HepG2 (cell line): ENCODE measurements around the gene BRAP. TPM values are rescaled to one million over a fixed set of nuclear protein-coding genes. Genes with fewer than 3 reads are reported as not detected.

Experiments used
- ARID2 ChIP-seq: sonication (generic); formaldehyde crosslinking; IDR thresholded peaks from 2 replicates; pipeline ENCODE4 v1.8.1; 2022; ENCODE audit warnings: mild to moderate bottlenecking, missing genetic modification reagents, borderline replicate concordance
- ELF1 ChIP-seq: sonication (generic); formaldehyde crosslinking; IDR thresholded peaks from 2 replicates; pipeline ENCODE4 v1.4.0; 2020; ENCODE audit warnings: missing genetic modification reagents
- GLMP ChIP-seq: sonication (generic); formaldehyde crosslinking; IDR thresholded peaks from 2 replicates; pipeline ENCODE4 v1.9.0; 2021; ENCODE audit warnings: missing genetic modification reagents, mild to moderate bottlenecking, borderline replicate concordance
- HCFC1 ChIP-seq: fragments of 150-350 bp; IDR thresholded peaks from 2 replicates; pipeline ENCODE4 v1.6.1; 2014; ENCODE audit warnings: low read depth, low read length
- HDAC2 ChIP-seq: sonication (generic); formaldehyde crosslinking; IDR thresholded peaks from 2 replicates; pipeline ENCODE4 v1.4.0; 2020; ENCODE audit warnings: missing genetic modification reagents
- HNRNPK ChIP-seq: fragments of 200-400 bp; formaldehyde crosslinking; IDR thresholded peaks from 2 replicates; pipeline ENCODE4 v1.6.1; 2018; ENCODE audit warnings: low read length, low read depth, moderate library complexity, mild to moderate bottlenecking; ENCODE audit not compliant: poor library complexity, severe bottlenecking
- NCOA2 ChIP-seq: sonication (generic); formaldehyde crosslinking; IDR thresholded peaks from 2 replicates; pipeline ENCODE4 v1.8.0; 2022; ENCODE audit warnings: inconsistent platforms
- NFE2 ChIP-seq: sonication (generic); formaldehyde crosslinking; IDR thresholded peaks from 2 replicates; pipeline ENCODE4 v1.4.0; 2020; ENCODE audit warnings: missing genetic modification reagents
- PHB2 ChIP-seq: fragments of 450-650 bp; IDR thresholded peaks from 2 replicates; pipeline ENCODE4 v1.6.1; 2018; ENCODE audit not compliant: partially characterized antibody
- POLR2A ChIP-seq, 2 experiments: IDR thresholded peaks; 2 replicates each; pipeline ENCODE4 v1.6.1; 2011; ENCODE audit warnings: low read depth in 2 of 2, low read length in 2 of 2, mild to moderate bottlenecking in 1 of 2, moderate library complexity in 1 of 2; ENCODE audit not compliant: insufficient read depth in 1 of 2
- PRPF4 ChIP-seq: fragments of 200-400 bp; formaldehyde crosslinking; IDR thresholded peaks from 2 replicates; pipeline ENCODE4 v1.6.1; 2016; ENCODE audit warnings: low read length, low read depth; ENCODE audit not compliant: poor library complexity, severe bottlenecking
- RAD51 ChIP-seq: fragments of 450-650 bp; IDR thresholded peaks from 2 replicates; pipeline ENCODE4 v1.6.1; 2016; ENCODE audit warnings: borderline replicate concordance
- RORA ChIP-seq: sonication (generic); formaldehyde crosslinking; IDR thresholded peaks from 2 replicates; pipeline ENCODE4 v1.5.0; 2020; ENCODE audit warnings: mild to moderate bottlenecking, missing genetic modification reagents, moderate library complexity
- SMARCE1 ChIP-seq: fragments of 450-650 bp; IDR thresholded peaks from 2 replicates; pipeline ENCODE4 v1.6.1; 2017; ENCODE audit warnings: borderline replicate concordance
- TAF1 ChIP-seq: sonication (generic); formaldehyde crosslinking; IDR thresholded peaks from 2 replicates; pipeline ENCODE4 v1.4.0; 2020; ENCODE audit warnings: missing genetic modification reagents
- TOPORS ChIP-seq: sonication (generic); formaldehyde crosslinking; IDR thresholded peaks from 2 replicates; pipeline ENCODE4 v1.8.0; 2023; ENCODE audit warnings: mild to moderate bottlenecking, missing genetic modification reagents
- ZFYVE20 ChIP-seq: sonication (generic); formaldehyde crosslinking; IDR thresholded peaks from 2 replicates; pipeline ENCODE4 v1.8.0; 2023; ENCODE audit warnings: low read depth, mild to moderate bottlenecking, moderate library complexity, missing genetic modification reagents, borderline replicate concordance
- ZNF17 ChIP-seq: sonication (generic); formaldehyde crosslinking; IDR thresholded peaks from 2 replicates; pipeline ENCODE4 v1.5.0; 2020; ENCODE audit warnings: mild to moderate bottlenecking, missing genetic modification reagents
- ZNF460 ChIP-seq: sonication (generic); formaldehyde crosslinking; IDR thresholded peaks from 2 replicates; pipeline ENCODE4 v1.5.1; 2020; ENCODE audit warnings: missing genetic modification reagents, mild to moderate bottlenecking, borderline replicate concordance
- ZNF547 ChIP-seq: sonication (generic); formaldehyde crosslinking; IDR thresholded peaks from 2 replicates; pipeline ENCODE4 v1.5.1; 2020; ENCODE audit warnings: mild to moderate bottlenecking, missing genetic modification reagents
- ZNF552 ChIP-seq: sonication (generic); formaldehyde crosslinking; IDR thresholded peaks from 2 replicates; pipeline ENCODE4 v1.9.0; 2022; ENCODE audit warnings: missing genetic modification reagents, mild to moderate bottlenecking, borderline replicate concordance
- ZNF614 ChIP-seq: IDR thresholded peaks from 2 replicates; pipeline ENCODE4 v1.6.1; 2018; ENCODE audit warnings: missing biosample characterization, missing genetic modification reagents, inconsistent platforms, borderline replicate concordance
- ZNF629 ChIP-seq: sonication (generic); formaldehyde crosslinking; conservative IDR thresholded peaks from 2 replicates; pipeline ENCODE4 v1.5.0; 2020; ENCODE audit warnings: missing genetic modification reagents
- ZNF672 ChIP-seq: sonication (generic); formaldehyde crosslinking; IDR thresholded peaks from 2 replicates; pipeline ENCODE4 v1.8.1; 2022; ENCODE audit warnings: missing genetic modification reagents
- ZNF720 ChIP-seq: sonication (generic); formaldehyde crosslinking; IDR thresholded peaks from 2 replicates; pipeline ENCODE4 v1.4.0; 2020; ENCODE audit warnings: missing genetic modification reagents
- ZNF790 ChIP-seq: sonication (generic); formaldehyde crosslinking; IDR thresholded peaks from 2 replicates; pipeline ENCODE4 v1.8.0; 2022; ENCODE audit warnings: missing genetic modification reagents, mild to moderate bottlenecking, borderline replicate concordance
- ZSCAN12 ChIP-seq: sonication (generic); formaldehyde crosslinking; IDR thresholded peaks from 2 replicates; pipeline ENCODE4 v1.9.0; 2021; ENCODE audit warnings: mild to moderate bottlenecking, missing genetic modification reagents
- ZSCAN25 ChIP-seq: sonication (generic); formaldehyde crosslinking; IDR thresholded peaks from 2 replicates; pipeline ENCODE4 v1.8.0; 2022; ENCODE audit warnings: mild to moderate bottlenecking, missing genetic modification reagents
- polyA plus RNA-seq, 8 experiments: library from polyadenylated mRNA; depleted of rRNA in 3 of 8; stranded (reverse) in 7 of 8; unstranded in 1 of 8; fragments of >200 nt; fragmentation: Illumina TruSeq in 4 of 8; extraction: Trizol in 4 of 8; gene quantifications; 2 replicates each; pipeline versions ENCODE4 v1.2.1 to v1.2.3, GENCODE V29; 2011 to 2016; ENCODE audit warnings: low read depth in 4 of 8, missing spikeins in 1 of 8, mixed read lengths in 1 of 8; ENCODE audit not compliant: insufficient read depth in 1 of 8
- total RNA-seq, 5 experiments: library from RNA; depleted of rRNA; stranded (reverse); fragments of >200 nt; fragmentation: Illumina TruSeq; extraction: Trizol; gene quantifications; 2 replicates each; pipeline ENCODE4 v1.2.3, GENCODE V29; 2016; ENCODE audit warnings: low read depth in 1 of 5
- TF ChIP-seq, protein P1 (sequence below): sonication (generic); formaldehyde crosslinking; IDR thresholded peaks from 2 replicates; pipeline ENCODE4 v1.5.0; 2020; ENCODE audit warnings: missing genetic modification reagents, mild to moderate bottlenecking, borderline replicate concordance
- TF ChIP-seq, protein P2 (sequence below): IDR thresholded peaks from 2 replicates; pipeline ENCODE4 v1.6.1; 2016; ENCODE audit warnings: control low read depth

The BRAP gene
- total and polyA plus RNA-seq, 2 of the 13 experiments (the other 11 are each of a cell fraction or from before 2014, with no cell fraction given): 8.1 to 15.4 TPM

DNA sequence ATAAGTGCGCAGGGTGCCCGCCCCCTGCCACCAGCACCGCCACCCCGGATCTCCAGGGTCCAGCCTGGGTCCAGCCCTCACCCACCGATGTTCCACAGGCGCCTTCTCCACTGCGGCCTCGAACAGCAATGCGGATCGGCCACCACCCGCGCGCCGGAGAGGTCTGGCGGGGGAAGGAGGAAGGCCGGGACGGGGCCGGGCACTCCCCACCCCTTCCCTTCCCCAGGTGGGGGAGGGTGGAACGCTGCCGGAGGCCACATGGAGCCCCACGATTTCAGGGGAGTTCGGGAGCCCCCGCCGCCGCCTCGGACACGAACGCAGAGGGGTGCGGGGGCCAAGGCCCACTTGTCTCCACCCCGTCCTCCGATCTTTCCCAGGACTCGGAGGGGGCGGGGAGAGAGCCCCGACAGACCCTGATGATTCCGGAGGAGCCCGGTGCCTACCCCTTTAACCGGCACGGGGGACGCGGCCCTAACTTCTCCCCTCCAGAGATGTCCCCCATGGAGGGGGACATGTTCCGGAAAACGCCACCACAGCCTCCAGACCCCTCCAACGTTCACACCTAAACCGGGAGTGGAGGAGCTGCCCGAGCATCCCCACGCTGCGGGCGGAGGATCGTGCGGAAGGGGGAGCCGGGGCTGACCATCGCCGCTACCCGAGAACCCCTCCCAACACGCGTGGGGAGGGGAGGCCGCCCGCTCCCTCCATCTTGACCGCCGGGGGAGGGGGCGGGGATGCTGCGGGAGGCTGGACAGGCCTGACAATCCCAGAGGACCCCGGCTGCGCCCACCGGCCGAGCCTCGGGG, 87.7 kb downstream of the BRAP start (continued):
- TF ChIP-seq, protein P1, sequence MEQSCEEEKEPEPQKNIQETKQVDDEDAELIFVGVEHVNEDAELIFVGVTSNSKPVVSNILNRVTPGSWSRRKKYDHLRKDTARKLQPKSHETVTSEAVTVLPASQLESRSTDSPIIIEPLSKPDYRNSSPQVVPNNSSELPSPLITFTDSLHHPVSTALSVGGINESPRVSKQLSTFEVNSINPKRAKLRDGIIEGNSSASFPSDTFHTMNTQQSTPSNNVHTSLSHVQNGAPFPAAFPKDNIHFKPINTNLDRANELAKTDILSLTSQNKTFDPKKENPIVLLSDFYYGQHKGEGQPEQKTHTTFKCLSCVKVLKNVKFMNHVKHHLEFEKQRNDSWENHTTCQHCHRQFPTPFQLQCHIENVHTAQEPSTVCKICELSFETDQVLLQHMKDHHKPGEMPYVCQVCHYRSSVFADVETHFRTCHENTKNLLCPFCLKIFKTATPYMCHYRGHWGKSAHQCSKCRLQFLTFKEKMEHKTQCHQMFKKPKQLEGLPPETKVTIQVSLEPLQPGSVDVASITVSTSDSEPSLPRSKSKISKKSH (CRISPR knock-in tag): no peak
- TF ChIP-seq PHB2: no peak
- TF ChIP-seq HCFC1: no peak
- TF ChIP-seq ZNF672 (CRISPR knock-in tag): no peak
- no peak for TF ChIP-seq ZNF790 (CRISPR knock-in tag)
- no peak for TF ChIP-seq PRPF4
- no peak for TF ChIP-seq SMARCE1
- TF ChIP-seq TOPORS (CRISPR knock-in tag): no peak
- no peak for TF ChIP-seq ZNF552 (CRISPR knock-in tag)
- TF ChIP-seq ELF1: no peak
- no peak for TF ChIP-seq ARID2 (CRISPR knock-in tag)
- TF ChIP-seq ZNF547 (CRISPR knock-in tag): peak; percentile 56; the same call in 1 of the 2 replicates
- no peak for TF ChIP-seq NCOA2
- TF ChIP-seq POLR2A (IDR thresholded peaks at IDR 0.05; ENCODE audit: insufficient read depth in 1 of 2, low read depth in 2 of 2, low read length in 2 of 2): peak in 1 of 2 experiments; percentile 29; a peak in 1 of 4 replicates
- no peak for TF ChIP-seq ZNF460
- TF ChIP-seq ZSCAN25 (CRISPR knock-in tag): 0 out of 2 replicates have a peak, but pooled peaks have one; percentile 35
- TF ChIP-seq TAF1 (CRISPR knock-in tag): peak; percentile 35; the same call in 1 of the 2 replicates
- no peak for TF ChIP-seq ZNF629
- no peak for TF ChIP-seq GLMP (CRISPR knock-in tag)
- no peak for TF ChIP-seq ZNF614 (CRISPR knock-in tag)
- TF ChIP-seq, protein P2, sequence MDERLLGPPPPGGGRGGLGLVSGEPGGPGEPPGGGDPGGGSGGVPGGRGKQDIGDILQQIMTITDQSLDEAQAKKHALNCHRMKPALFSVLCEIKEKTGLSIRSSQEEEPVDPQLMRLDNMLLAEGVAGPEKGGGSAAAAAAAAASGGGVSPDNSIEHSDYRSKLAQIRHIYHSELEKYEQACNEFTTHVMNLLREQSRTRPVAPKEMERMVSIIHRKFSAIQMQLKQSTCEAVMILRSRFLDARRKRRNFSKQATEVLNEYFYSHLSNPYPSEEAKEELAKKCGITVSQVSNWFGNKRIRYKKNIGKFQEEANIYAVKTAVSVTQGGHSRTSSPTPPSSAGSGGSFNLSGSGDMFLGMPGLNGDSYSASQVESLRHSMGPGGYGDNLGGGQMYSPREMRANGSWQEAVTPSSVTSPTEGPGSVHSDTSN: no peak
- no peak for TF ChIP-seq HDAC2 (CRISPR knock-in tag)
- no peak for TF ChIP-seq ZNF720
- no peak for TF ChIP-seq NFE2 (CRISPR knock-in tag)
- TF ChIP-seq RORA (CRISPR knock-in tag): no peak
- TF ChIP-seq ZFYVE20: no peak
- no peak for TF ChIP-seq ZNF17
- TF ChIP-seq RAD51: no peak
- no peak for TF ChIP-seq ZSCAN12
- no peak for TF ChIP-seq HNRNPK
